Measurements from ENCODE around the gene GALNT10. TPM values are rescaled to one million over a fixed set of nuclear protein-coding genes. Genes with fewer than 3 reads are reported as not detected.

The GALNT10 gene
- total RNA-seq, 4 donors from 2014 or later, result 11.6 to 16.3 (median 14.8) TPM

- TF ChIP-seq CTCF (IDR thresholded peaks at IDR 0.05) (no peak), POLR2A (IDR thresholded peaks at IDR 0.05) (no peak), EP300 (IDR thresholded peaks at IDR 0.05) (no peak), POLR2AphosphoS5 (IDR thresholded peaks at IDR 0.05) (no peak)
- Histone ChIP-seq H3K36me3 (no peaks in the 10 kb centered on the region), H3K27me3 (no peaks in the 10 kb centered on the region), H3K9me3 (no peaks in the 10 kb centered on the region), H3K4me1 (peaks cover 3% of the 10 kb centered on the region), H3K27ac (no peak overlapping the region), H3K4me3 (no peak overlapping the region)
- no peak for DNase-seq (ENCODE audit: low spot score in 2 of 2)
Observed at GRCh38 chr5:154351141-154351540, 160.6 kb downstream of the GALNT10 start.

GRCh38 chr5:154351566-154351965 is 161.0 kb downstream of the GALNT10 start:
- Histone ChIP-seq H3K4me3 (no peak overlapping the region), H3K9me3 (no peaks in the 10 kb centered on the region), H3K36me3 (no peaks in the 10 kb centered on the region), H3K4me1 (peaks cover 3% of the 10 kb centered on the region), H3K27me3 (no peaks in the 10 kb centered on the region), H3K27ac (no peak overlapping the region)
- DNase-seq (ENCODE audit: low spot score in 2 of 2), result no peak
- no peak for TF ChIP-seq EP300 (IDR thresholded peaks at IDR 0.05)
- no peak for TF ChIP-seq POLR2A (IDR thresholded peaks at IDR 0.05)
- no peak for TF ChIP-seq CTCF (IDR thresholded peaks at IDR 0.05)
- no peak for TF ChIP-seq POLR2AphosphoS5 (IDR thresholded peaks at IDR 0.05)
- WGBS, result 99% methylated on average over 3 of the region's 3 CpGs

- DNase-seq (ENCODE audit: low spot score in 2 of 2), result no peak
- Histone ChIP-seq H3K27me3 (no peaks in the 10 kb centered on the region), H3K4me3 (no peak overlapping the region), H3K27ac (no peak overlapping the region), H3K36me3 (no peaks in the 10 kb centered on the region), H3K9me3 (no peaks in the 10 kb centered on the region), H3K4me1 (peaks cover 3% of the 10 kb centered on the region)
- TF ChIP-seq EP300 (IDR thresholded peaks at IDR 0.05), result no peak
- TF ChIP-seq CTCF (IDR thresholded peaks at IDR 0.05), result no peak
- no peak for TF ChIP-seq POLR2AphosphoS5 (IDR thresholded peaks at IDR 0.05)
- 83% methylated on average over 11 of the region's 11 CpGs for WGBS
Observed at GRCh38 chr5:154352960-154353548, 162.5 kb downstream of the GALNT10 start.

GRCh38 chr5:154355129-154355611 is 164.6 kb downstream of the GALNT10 start:
- TF ChIP-seq POLR2A (IDR thresholded peaks at IDR 0.05) (no peak), POLR2AphosphoS5 (IDR thresholded peaks at IDR 0.05) (no peak), EP300 (IDR thresholded peaks at IDR 0.05) (no peak), CTCF (IDR thresholded peaks at IDR 0.05) (no peak)
- H3K27me3 ChIP-seq, result no peaks in the 10 kb centered on the region
- DNase-seq (ENCODE audit: low spot score in 2 of 2), result no peak
- peaks cover 3% of the 10 kb centered on the region for H3K4me1 ChIP-seq
- no peak overlapping the region for H3K4me3 ChIP-seq
- 35% methylated on average over 5 of the region's 5 CpGs for WGBS
- no peak overlapping the region for H3K27ac ChIP-seq
- no peaks in the 10 kb centered on the region for H3K36me3 ChIP-seq
- H3K9me3 ChIP-seq, result no peaks in the 10 kb centered on the region

GRCh38 chr5:154356020-154356655 is 165.6 kb downstream of the GALNT10 start:
- H3K4me1 ChIP-seq, result peaks cover 3% of the 10 kb centered on the region
- H3K27me3 ChIP-seq, result no peaks in the 10 kb centered on the region
- H3K4me3 ChIP-seq, result no peak overlapping the region
- no peak for DNase-seq (ENCODE audit: low spot score in 2 of 2)
- WGBS, result 61% methylated on average over 4 of the region's 4 CpGs
- no peaks in the 10 kb centered on the region for H3K9me3 ChIP-seq
- no peaks in the 10 kb centered on the region for H3K36me3 ChIP-seq
- H3K27ac ChIP-seq, result no peak overlapping the region
- no peak for TF ChIP-seq CTCF (IDR thresholded peaks at IDR 0.05)
- TF ChIP-seq POLR2A (IDR thresholded peaks at IDR 0.05), result no peak
- no peak for TF ChIP-seq EP300 (IDR thresholded peaks at IDR 0.05)
- no peak for TF ChIP-seq POLR2AphosphoS5 (IDR thresholded peaks at IDR 0.05)

Measured in suprapubic skin (tissue), 4 donors.